ENCODE measurements around the gene CCDC180.
"Not testable (repeated sequence)": the region's sequence is repeated elsewhere in the genome, so short reads cannot be mapped to it uniquely, and the experiment has no call there.

Gene CCDC180

DNA sequence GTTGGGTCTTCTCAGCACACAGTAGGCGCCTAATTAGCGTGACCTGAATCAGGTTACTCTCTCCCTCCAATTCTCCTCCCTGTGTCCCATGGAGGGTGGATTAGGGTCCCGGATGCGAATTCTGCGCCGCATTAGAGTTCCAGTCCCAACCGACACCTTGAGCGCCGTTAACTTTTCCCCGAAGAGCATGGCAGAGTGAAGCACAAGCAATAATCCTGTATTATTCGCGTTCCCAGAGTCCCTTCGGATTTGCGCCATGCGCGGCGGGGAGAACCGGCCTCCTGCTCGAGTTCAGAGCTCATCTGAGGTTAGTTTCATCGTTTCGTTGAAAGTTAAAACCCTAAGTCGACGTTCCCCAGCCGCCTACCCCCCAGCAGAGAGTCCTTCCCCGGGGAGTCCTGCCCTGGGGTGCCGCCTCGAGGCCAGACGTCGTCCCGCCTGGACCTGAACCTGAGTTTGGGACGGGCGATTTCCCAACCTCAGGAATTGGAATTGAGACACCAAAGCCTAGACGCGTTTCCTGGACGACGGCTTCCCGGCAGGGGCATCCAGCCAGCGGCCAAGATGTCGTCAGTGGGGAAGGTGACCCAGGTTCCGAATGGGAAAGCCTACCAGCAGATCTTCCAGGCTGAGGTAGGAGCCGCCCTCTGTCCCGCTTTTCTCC is at the start of gene CCDC180:
Gene CCDC180 (plus strand): TSS at position 160 of the 664 bp plus-strand sequence. CDS start 405 bp downstream, at position 565.
- Histone ChIP-seq H3K9ac (ENCODE audit: insufficient read length, low read depth) (peak within 1 kb of the TSS; percentile 4), H3K4me3 (ENCODE audit: insufficient read length, low read depth) (no peak within 1 kb of the TSS), H3K4me1 (ENCODE audit: insufficient read depth, insufficient read length) (peaks cover 17% of the 10 kb centered on the region), H3K27me3 (ENCODE audit: insufficient read depth, insufficient read length) (no peaks in the 10 kb centered on the region), H3K36me3 (ENCODE audit: insufficient read depth, insufficient read length, low read length) (no peaks in the 10 kb centered on the region), H3K9me3 (ENCODE audit: insufficient read depth, low read length) (no peaks in the 10 kb centered on the region)
- TF ChIP-seq ZNF274 (IDR thresholded peaks at IDR 0.05; ENCODE audit: low read depth, low read length) (no peak), SUZ12 (IDR thresholded peaks at IDR 0.05; ENCODE audit: extremely low read depth, insufficient read depth, insufficient read length) (no peak), YY1 (IDR thresholded peaks at IDR 0.05; ENCODE audit: insufficient read depth, insufficient read length) (no peak)
- DNase-seq (ENCODE audit: low read depth, low spot score) = no peak

DNA sequence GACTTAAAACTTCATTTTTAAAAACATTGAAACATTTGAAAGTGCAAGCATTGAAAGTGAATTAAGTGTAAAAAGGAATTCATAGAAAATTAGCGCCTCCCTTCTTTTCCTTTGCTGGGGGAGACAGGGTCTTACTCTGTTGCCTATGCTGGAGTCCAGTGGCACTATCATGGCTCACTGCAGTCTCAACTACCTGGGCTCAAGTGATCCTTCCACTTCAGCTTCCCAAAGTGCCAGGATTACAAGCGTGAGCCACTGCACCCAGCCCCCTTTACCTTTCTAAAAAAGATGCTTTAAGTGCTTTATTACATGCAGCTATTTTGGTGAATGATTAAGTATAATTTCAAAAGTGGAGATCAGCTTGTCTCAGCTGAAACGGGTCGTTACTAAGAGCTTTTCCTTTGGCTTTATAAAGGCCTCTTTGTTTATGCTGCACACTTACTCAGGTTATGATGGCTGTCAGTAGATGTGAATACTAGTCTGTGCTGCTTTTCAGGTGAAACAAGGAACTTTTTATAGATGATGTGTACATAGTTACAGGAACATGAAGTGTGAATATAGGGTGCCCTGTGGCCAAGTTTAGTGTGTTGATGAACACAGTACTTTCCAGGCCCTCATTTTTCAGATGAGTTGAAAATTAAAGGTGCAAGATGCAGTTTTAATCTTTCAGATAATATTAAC is 47.5 kb upstream of the CCDC180 start:
- not testable (repeated sequence) for H3K9ac ChIP-seq (ENCODE audit: insufficient read length, low read depth); H3K36me3 ChIP-seq (ENCODE audit: insufficient read depth, insufficient read length, low read length); H3K4me3 ChIP-seq (ENCODE audit: insufficient read length, low read depth); H3K9me3 ChIP-seq (ENCODE audit: insufficient read depth, low read length); H3K27me3 ChIP-seq (ENCODE audit: insufficient read depth, insufficient read length); DNase-seq (ENCODE audit: low read depth, low spot score); H3K4me1 ChIP-seq (ENCODE audit: insufficient read depth, insufficient read length)

DNA sequence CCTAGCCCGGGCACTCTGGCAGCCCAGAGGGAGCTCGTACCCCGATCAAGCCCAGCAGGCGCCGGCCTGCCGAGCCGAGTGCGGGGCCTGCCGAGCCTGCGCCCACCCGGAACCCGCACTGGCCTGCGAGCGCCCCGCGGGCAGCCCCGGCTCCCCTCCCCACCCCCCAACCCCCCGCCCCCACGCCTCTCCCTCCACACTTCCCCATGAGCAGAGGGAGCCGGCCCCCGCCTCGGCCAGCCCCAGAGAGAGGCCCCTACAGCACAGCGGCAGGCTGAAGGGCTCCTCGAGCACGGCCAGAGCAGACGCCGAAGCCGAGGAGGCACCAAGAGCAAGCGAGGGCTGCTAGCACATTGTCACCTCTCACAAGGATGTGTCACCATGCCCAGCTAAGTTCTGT is 36.2 kb upstream of the CCDC180 start:
- DNase-seq (ENCODE audit: low read depth, low spot score) = no peak
- H3K4me3 ChIP-seq (ENCODE audit: insufficient read length, low read depth) = no peak overlapping the region
- peaks cover 2% of the 10 kb centered on the region for H3K4me1 ChIP-seq (ENCODE audit: insufficient read depth, insufficient read length)
- no peaks in the 10 kb centered on the region for H3K9me3 ChIP-seq (ENCODE audit: insufficient read depth, low read length)
- no peak overlapping the region for H3K9ac ChIP-seq (ENCODE audit: insufficient read length, low read depth)
- no peaks in the 10 kb centered on the region for H3K27me3 ChIP-seq (ENCODE audit: insufficient read depth, insufficient read length)
- no peak for TF ChIP-seq ZNF274 (IDR thresholded peaks at IDR 0.05; ENCODE audit: low read depth, low read length)
- TF ChIP-seq YY1 (IDR thresholded peaks at IDR 0.05; ENCODE audit: insufficient read depth, insufficient read length) = no peak
- TF ChIP-seq SUZ12 (IDR thresholded peaks at IDR 0.05; ENCODE audit: extremely low read depth, insufficient read depth, insufficient read length) = no peak
- no peaks in the 10 kb centered on the region for H3K36me3 ChIP-seq (ENCODE audit: insufficient read depth, insufficient read length, low read length)

DNA sequence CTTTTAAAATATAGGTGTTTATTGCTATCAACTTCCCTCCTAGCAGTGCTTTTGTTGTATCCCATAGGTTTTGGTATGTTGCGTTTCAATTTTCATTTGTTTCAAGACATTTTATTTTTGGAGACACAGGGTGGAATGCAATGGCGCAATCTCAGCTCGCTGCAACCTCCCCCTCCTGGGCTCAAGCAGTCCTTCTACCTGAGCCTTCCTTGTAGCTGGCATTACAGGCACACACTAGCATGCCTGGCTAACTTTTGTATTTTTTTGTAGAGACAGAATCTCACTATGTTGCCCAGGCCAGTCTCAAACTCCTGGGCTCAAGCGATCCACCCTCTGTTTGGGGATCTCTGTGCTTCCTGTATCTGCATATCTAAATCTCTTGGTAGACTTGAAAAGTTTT is 35.4 kb upstream of the CCDC180 start:
- H3K9ac ChIP-seq (ENCODE audit: insufficient read length, low read depth) = no peak overlapping the region
- no peaks in the 10 kb centered on the region for H3K27me3 ChIP-seq (ENCODE audit: insufficient read depth, insufficient read length)
- no peaks in the 10 kb centered on the region for H3K9me3 ChIP-seq (ENCODE audit: insufficient read depth, low read length)
- no peak for DNase-seq (ENCODE audit: low read depth, low spot score)
- H3K4me1 ChIP-seq (ENCODE audit: insufficient read depth, insufficient read length) = peaks cover 2% of the 10 kb centered on the region
- H3K4me3 ChIP-seq (ENCODE audit: insufficient read length, low read depth) = no peak overlapping the region
- no peak for TF ChIP-seq ZNF274 (IDR thresholded peaks at IDR 0.05; ENCODE audit: low read depth, low read length)
- TF ChIP-seq YY1 (IDR thresholded peaks at IDR 0.05; ENCODE audit: insufficient read depth, insufficient read length) = no peak
- TF ChIP-seq SUZ12 (IDR thresholded peaks at IDR 0.05; ENCODE audit: extremely low read depth, insufficient read depth, insufficient read length) = no peak
- H3K36me3 ChIP-seq (ENCODE audit: insufficient read depth, insufficient read length, low read length) = no peaks in the 10 kb centered on the region

DNA sequence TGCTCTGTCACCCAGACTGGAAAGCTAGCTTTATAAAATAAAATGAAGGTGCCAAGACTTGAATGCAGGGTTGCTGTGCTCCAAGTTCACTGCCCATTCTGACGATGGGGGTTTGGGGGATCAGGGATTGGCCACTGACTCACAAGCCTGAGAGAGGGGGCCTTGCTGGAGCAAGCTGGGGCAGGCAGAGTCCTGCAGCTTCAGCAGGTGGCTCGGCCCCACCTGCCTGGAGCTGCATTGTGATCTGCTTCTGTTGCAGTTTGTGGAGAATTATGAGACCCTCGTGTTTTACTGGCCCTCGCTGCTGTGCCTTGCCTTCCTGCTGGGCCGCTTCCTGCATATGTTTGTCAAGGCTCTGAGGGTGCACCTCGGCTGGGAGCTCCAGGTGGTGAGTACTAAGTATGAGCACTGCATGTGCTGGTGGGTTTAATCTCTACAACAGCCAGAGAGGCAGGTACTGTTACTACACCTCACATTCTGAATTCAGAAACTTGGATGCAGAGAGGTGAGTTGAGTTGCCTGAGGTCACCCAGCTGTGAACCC is 31.1 kb upstream of the CCDC180 start:
- Histone ChIP-seq H3K4me3 (ENCODE audit: insufficient read length, low read depth) (no peak overlapping the region), H3K36me3 (ENCODE audit: insufficient read depth, insufficient read length, low read length) (peaks cover 34% of the 10 kb centered on the region), H3K9me3 (ENCODE audit: insufficient read depth, low read length) (no peaks in the 10 kb centered on the region), H3K4me1 (ENCODE audit: insufficient read depth, insufficient read length) (peaks cover 2% of the 10 kb centered on the region), H3K9ac (ENCODE audit: insufficient read length, low read depth) (no peak overlapping the region), H3K27me3 (ENCODE audit: insufficient read depth, insufficient read length) (no peaks in the 10 kb centered on the region)
- TF ChIP-seq YY1 (IDR thresholded peaks at IDR 0.05; ENCODE audit: insufficient read depth, insufficient read length) (no peak), SUZ12 (IDR thresholded peaks at IDR 0.05; ENCODE audit: extremely low read depth, insufficient read depth, insufficient read length) (no peak), ZNF274 (IDR thresholded peaks at IDR 0.05; ENCODE audit: low read depth, low read length) (no peak)
- DNase-seq (ENCODE audit: low read depth, low spot score) = no peak

DNA sequence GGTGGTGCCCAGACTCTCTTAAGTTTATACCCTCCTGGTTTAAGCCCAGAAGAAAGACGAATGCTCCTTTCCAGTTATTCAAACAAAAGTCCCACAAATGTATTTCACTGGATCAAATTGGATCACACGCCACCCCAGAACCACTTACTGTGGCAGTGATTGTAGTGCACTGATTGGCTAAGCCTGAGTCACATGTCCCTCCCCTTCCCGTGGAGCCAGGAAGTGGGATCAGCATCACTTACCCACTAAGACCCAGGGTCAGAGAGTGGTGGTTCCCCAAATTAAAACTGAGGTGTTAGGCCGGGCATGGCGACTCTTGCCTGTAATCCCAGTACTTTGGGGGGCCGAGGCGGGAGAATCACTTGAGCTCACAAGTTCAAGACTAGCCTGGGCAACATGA is 29.5 kb upstream of the CCDC180 start:
- H3K9ac ChIP-seq (ENCODE audit: insufficient read length, low read depth) = no peak overlapping the region
- H3K9me3 ChIP-seq (ENCODE audit: insufficient read depth, low read length) = no peaks in the 10 kb centered on the region
- no peaks in the 10 kb centered on the region for H3K4me1 ChIP-seq (ENCODE audit: insufficient read depth, insufficient read length)
- H3K4me3 ChIP-seq (ENCODE audit: insufficient read length, low read depth) = no peak overlapping the region
- peaks cover 37% of the 10 kb centered on the region for H3K36me3 ChIP-seq (ENCODE audit: insufficient read depth, insufficient read length, low read length)
- no peaks in the 10 kb centered on the region for H3K27me3 ChIP-seq (ENCODE audit: insufficient read depth, insufficient read length)
- no peak for DNase-seq (ENCODE audit: low read depth, low spot score)
- TF ChIP-seq YY1 (IDR thresholded peaks at IDR 0.05; ENCODE audit: insufficient read depth, insufficient read length) (no peak), ZNF274 (IDR thresholded peaks at IDR 0.05; ENCODE audit: low read depth, low read length) (no peak), SUZ12 (IDR thresholded peaks at IDR 0.05; ENCODE audit: extremely low read depth, insufficient read depth, insufficient read length) (no peak)

DNA sequence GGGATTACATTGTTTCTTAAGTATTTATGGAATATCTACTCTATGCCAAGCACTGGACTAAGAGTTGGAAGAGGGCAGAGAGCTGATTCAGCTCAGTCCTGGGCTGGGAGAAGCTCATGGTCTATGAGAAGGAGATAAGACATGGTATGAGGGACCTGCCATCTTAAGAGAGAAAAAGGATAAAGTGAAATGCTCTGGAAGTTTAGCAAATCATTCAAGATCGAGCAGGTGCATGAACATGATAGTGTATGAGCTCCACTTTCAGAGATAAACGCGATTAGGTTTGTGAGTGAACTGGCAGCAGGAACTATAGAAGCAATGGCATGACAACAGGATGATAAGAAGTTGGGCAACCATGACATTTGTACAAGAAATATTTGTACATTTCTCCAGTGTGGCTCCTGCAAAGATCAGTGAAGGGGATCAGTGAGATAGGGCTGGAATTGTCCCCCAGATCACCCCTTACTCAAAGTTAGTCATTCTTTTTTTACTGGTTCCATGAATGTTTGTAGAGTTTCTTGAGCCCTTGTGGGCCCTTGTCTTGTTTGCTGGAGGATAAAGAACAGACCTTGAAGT is 26.6 kb upstream of the CCDC180 start:
- no peak for DNase-seq (ENCODE audit: low read depth, low spot score)
- Histone ChIP-seq H3K9me3 (ENCODE audit: insufficient read depth, low read length) (no peaks in the 10 kb centered on the region), H3K9ac (ENCODE audit: insufficient read length, low read depth) (no peak overlapping the region), H3K27me3 (ENCODE audit: insufficient read depth, insufficient read length) (no peaks in the 10 kb centered on the region), H3K4me1 (ENCODE audit: insufficient read depth, insufficient read length) (no peaks in the 10 kb centered on the region), H3K36me3 (ENCODE audit: insufficient read depth, insufficient read length, low read length) (peaks cover 42% of the 10 kb centered on the region), H3K4me3 (ENCODE audit: insufficient read length, low read depth) (no peak overlapping the region)
- TF ChIP-seq SUZ12 (IDR thresholded peaks at IDR 0.05; ENCODE audit: extremely low read depth, insufficient read depth, insufficient read length) = no peak
- no peak for TF ChIP-seq YY1 (IDR thresholded peaks at IDR 0.05; ENCODE audit: insufficient read depth, insufficient read length)
- TF ChIP-seq ZNF274 (IDR thresholded peaks at IDR 0.05; ENCODE audit: low read depth, low read length) = no peak

Data from NT2/D1 (cell line).